CD4-positive, alpha-beta T cell treated with Interleukin-17A for 1 hour (primary cell): ENCODE measurements around the gene MT1H.
A peak's percentile ranks its signal among the peaks of the same experiment; 100 is the strongest.

Experiments used
- DNase-seq: peaks from one replicate; pipeline ENCODE4 v3.0.0-alpha.2; 2020

The MT1H gene

DNA sequence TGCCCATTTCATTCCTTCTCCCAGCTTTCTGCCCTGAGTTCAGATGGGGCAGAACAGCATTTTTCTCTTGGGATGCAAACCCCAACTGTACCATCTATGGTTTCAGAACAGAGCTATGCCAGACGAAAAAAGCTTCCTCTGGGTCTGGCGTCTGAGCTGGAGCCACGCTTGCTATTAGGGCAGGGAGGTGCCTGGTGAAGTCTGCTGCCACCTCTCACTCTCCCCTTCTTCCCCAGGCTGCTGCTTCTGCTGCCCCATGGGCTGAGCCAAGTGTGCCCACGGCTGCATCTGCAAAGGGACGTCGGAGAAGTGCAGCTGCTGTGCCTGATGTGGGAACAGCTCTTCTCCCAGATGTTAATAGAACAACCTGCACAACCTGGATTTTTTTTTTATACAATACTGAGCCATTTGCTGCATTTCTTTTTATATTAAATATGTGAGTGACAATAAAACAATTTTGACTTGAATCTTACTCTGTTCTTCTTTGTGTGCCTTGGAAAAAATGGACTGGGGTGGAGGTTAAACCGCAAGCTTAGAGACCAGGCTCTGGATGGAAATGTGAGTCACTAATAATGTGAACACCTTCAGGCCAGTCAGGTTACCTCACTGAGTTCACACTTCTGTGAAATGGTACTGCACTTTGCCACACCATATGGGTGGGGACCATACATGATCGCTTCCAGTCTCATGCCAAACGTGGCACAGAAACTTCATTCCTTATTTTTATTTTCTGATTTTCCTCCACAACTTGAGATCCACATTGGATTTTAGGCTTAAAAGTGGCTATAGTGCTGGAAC is 32.8 kb upstream of the MT1H start:
- no peak for DNase-seq

DNA sequence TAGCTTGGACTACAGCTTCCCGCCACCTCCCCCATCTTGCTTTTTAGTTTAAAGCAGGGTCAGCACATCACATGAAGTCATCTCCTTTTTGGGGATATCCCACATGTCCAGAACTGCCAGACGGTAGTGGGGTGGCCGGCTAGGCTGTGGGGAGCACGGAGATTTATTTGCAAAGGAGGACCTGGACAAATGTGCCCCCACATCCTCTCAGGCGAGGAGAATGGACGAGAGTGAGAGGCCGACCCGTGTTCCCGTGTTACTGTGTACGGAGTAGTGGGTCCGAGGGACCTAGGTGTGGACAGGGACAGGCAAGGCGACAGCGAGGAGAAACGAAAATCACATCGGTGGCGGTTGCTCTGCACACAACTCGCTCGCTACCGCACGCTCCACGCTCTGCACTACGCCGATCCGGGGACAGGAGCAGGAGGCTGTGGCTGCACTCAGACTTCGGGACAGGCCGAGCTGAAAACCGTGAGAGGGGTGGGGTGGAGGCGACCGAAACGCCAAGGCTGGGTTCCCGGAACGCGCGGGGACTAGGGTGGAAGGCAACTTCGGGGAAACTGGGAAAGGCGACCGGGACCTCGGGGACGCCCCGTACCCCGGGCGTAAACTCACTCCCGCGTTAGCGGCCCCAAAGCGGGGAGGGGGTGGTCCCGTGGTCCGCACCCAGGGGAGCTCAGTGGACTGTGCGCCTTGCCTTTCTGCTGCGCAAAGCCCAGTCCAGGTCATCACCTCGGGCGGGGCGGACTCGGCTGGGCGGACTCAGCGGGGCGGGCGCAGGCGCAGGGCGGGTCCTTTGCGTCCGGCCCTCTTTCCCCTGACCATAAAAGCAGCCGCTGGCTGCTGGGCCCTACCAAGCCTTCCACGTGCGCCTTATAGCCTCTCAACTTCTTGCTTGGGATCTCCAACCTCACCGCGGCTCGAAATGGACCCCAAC is 31.5 kb upstream of the MT1H start, which contains the start of gene MT1A:
Gene MT1A, plus strand, starts transcription at position 853 of the 937 bp plus-strand sequence. Its CDS starts 73 bp downstream, at position 926.
- DNase-seq = no peak

DNA sequence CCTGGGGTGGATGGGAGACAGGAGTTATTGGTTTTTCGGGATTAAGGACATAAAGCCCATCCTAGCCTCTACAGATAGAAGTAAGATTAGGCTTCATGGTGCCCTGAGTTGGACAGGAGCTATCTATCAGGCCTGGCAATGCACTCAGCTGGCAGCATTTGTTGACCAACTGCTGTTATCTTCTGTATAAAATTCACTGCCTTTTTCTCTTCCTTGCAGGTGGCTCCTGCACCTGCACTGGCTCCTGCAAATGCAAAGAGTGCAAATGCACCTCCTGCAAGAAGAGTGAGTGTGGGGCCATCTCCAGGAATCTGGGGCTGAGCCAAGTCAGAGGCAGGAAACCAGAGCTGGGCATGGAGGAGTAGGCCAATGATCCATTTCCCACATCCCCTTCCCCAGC is 30.6 kb upstream of the MT1H start:
- no peak for DNase-seq

DNA sequence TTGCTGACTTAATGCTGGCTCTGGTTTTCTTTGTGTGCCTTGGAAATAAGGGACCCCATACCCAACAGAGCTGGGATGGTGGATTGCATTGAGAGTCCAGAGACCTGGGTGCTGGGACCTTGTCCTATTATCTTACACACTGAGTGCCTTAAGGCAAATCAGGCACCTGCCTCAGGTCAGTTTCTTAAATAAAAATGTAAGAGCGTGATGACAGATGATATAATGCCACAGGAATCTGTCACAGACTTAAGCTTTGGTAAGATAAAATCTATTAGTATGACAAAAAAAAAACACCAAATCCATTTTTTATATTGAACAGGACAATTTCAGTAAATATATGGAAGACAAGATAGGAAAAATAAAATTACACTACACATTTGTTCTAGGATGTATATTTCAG is 29.5 kb upstream of the MT1H start:
- no peak for DNase-seq

DNA sequence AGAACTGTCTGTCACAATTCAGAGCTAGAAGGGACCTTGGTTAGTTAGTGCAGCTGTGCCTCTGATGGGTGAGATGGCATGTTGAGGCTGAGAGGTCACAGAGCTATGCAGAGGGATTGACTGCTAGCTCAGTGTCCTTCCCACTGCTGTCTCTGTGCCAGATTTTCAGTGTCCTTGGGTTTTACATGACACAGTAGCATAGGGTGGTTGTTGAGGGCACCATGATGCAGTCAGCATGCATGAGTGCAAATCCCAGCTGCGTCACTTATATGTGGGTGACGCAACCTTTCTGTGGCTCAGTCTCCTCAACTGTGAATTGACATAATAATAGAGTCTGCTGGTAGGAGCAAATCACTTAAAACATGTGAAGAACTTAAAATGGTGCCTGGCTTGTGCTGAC is 28.4 kb upstream of the MT1H start:
- no peak for DNase-seq

DNA sequence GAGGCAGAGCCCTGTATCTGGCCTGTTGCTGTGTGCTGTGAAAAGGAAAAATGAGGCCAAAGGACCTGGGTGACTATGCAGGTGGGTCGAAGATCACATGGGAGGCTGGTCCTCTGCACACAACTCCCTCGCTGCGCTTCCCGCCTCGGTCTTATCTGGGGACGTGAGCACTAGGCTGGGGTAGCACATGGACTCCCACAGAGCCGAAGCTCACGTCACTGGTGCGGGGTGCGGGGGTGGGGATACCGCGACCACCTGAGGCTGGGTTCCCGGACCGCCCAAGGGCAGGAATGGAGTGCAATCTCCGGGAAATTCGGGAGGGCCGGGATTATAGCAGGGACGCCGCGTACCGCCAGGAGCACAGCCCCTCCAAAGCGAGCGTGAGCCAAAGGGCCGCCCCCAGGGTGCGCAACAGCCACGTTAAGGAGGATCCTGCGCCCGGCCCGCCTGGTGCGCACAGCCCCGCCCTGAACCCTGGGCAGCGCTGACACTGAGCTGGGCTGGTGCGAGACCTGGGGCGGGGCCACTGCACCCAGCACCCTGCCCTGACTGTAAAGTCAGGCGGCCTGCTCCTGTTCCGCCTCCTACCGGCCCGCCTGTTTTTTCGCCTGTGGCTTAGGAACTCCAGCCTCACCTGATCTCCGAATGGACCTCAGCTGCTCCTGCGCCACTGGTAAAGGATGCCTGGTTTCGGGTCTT is 26.4 kb upstream of the MT1H start:
- peak; percentile 81 for DNase-seq

DNA sequence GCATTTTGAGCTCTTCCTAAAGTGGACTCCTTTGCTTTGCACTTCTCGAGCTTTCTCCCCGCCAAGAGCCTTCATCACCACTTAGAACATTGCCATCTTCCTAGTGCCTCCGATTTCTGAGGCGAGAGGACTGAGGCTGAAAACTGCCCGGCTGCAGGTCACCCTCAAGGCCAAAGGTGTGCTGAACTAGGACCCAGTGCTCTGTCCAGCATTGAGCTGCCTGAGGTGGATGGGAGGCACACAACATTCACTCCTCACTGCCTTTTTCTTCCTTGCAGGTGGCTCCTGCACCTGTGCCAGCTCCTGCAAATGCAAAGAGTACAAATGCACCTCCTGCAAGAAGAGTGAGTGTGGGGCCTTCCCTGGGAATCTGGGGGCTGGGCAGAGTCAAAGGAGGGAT is 25.8 kb upstream of the MT1H start:
- no peak for DNase-seq

DNA sequence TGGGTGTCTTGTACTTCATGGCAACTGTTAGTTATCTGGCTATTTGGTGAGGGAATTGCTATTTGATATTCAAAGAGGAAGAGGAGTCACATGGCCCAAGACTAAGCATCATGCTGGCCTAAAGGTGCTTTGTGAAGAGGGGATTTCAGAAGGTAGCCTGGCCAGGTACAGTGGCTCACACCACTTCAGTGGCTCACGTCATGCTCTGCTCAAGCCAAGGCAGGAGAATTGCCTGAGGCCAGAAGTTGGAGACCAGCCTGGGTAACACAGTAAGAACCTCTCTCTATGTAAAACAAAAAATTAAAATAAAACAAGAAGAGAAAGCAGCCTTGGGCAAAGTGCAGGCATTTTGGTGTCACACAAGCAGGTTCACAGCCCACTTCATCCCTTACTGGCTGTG is 24.3 kb upstream of the MT1H start:
- no peak for DNase-seq

DNA sequence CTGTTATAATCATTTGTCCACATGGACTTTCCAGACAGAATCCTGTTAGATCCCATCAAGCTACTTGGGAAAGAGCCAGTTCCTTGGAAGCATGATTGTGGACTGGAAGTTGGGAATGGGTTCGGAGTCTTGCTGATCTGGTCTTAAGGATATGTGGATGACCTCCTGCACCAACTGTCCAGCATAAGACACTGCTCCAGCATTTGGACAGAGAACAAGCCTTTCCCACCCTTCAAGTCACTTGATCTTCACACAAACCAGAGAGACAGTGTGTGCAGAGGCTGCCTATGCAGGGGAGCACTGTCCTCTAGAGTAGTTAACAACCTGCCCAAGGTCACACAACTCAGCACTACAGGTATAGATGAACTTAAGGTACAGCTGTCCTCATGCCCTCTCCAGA is 23.8 kb upstream of the MT1H start:
- DNase-seq = no peak

DNA sequence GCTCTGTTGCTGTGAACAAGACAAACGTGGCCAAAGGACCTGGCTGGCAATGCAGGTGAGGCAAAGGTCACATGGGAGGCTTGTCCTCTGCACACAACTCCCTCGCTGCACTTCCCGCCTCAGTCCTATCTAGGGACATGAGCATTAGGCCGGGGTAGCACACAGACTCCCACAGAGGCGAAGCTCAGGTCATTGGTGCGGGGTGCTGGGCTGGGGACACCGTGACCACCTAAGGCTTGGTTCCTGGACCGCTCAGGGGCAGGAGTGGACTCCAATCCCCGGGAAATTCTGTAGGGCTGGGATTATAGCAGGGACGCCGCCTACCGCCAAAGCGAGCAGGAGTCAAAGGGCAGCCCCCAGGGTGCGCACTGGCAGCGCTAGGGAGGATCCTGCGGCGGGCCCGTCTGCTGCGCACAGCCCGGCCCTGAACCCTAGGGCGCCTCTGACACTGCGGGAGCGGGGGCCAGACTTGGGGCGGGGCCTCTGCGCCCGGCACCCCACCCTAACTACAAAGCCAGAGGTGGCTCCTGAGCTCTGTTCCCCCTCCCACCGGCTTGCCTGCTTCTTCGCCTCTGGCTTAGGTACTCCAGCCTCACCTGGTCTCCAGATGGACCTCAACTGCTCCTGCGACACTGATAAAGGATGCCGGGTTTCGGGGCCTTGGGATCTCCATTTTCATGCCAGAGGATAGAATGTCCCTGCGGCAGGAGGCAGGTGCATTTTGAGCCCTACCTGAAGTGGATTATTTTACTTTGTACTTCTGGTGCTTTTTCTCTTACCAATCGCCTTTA is 21.8 kb upstream of the MT1H start:
- DNase-seq = no peak

DNA sequence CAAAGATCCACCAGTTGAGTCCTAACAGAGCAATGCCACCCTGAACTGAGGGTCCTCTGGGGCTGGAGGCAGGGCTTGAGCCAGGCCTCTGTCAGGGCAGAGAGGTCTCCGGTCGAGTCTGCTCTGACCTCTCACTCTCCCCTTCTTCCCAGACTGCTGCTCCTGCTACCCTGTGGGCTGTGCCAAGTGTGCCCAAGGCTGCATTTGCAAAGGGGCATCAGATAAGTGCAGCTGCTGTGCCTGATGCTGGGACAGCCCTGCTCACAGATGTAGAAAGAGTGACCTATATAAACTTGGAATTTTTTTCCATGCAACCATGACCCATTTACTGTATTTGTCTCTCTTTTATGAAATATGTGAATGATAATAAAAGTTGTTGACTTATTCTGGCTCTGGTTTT is 20.3 kb upstream of the MT1H start:
- DNase-seq = no peak

DNA sequence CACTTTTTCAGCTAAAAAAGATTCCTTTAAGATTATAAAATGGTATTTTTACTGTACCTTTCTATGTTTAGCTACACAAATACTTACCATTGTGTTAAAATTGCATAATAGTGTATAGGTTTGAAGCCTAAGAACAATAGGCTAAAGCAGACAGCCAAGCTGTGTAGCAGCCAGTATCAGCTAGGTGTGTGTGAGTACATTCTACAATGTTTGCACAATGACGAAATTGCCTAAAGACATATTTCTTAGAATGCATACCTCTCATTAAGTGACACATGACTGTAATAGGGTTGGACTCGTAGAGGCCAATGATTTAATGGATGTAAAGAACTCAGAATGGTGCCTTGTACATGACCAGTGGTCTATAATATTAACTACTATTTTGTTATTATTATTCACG is 19.8 kb upstream of the MT1H start:
- DNase-seq = no peak

DNA sequence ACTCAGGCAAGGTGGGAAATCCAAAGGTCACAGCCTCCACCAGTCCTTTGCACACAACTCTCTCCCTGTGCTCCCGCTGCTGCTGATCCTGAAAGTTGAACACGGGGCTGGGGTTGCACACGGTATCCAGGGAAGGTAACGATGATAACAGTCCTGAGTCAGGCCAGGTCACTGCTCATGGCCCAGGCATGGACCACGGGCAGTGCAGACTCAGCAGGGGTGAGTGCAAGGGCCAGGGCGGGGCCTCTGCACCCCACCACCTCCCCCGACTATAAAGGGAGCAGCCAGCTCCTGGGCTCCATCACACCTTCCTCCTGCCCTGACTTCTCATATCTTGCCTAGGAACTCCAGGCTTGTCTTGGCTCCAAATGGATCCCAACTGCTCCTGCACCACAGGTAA is 18.0 kb upstream of the MT1H start, which contains the start of gene MT1B:
Gene MT1B, plus strand, starts transcription at position 301 of the 400 bp plus-strand sequence. Its CDS starts 68 bp downstream, at position 369.
- DNase-seq = no peak

DNA sequence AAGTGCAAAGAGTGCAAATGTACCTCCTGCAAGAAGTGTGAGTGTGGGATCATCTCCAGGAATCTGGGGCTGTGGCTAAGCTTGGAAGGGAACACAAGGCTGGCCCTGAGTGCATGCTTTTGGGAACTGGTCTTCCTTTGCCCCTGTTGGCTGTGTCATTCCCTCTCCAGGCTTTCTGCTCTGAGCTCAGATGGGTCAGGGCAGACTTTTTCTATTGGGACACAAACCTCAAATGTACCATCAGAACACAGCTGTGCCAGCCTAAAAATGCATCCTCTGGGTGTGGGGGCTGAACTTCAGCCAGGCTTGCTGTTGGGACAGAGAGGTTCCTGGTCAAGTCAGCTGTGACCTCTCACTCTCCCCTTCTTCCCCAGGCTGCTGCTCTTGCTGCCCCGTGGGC is 17.0 kb upstream of the MT1H start:
- no peak for DNase-seq

DNA sequence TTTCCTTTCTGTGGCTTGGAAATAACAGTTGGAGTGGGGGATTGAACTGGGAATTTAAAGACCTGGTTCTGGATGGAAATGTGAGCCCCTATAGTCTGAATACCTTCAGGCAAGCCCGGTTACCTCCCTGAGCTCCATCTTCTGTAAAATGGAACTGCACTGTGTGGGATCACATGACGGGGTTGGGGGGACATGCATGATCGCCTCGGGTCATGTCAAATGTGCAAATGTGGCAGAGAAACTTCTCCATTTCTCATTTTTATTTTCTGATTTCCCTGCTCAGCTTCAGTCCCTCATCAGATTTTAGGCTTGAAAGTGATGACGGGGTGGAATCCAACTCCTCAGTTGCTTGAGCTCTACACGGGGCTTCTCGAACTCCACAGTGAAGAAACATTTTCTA is 16.4 kb upstream of the MT1H start:
- DNase-seq = no peak

DNA sequence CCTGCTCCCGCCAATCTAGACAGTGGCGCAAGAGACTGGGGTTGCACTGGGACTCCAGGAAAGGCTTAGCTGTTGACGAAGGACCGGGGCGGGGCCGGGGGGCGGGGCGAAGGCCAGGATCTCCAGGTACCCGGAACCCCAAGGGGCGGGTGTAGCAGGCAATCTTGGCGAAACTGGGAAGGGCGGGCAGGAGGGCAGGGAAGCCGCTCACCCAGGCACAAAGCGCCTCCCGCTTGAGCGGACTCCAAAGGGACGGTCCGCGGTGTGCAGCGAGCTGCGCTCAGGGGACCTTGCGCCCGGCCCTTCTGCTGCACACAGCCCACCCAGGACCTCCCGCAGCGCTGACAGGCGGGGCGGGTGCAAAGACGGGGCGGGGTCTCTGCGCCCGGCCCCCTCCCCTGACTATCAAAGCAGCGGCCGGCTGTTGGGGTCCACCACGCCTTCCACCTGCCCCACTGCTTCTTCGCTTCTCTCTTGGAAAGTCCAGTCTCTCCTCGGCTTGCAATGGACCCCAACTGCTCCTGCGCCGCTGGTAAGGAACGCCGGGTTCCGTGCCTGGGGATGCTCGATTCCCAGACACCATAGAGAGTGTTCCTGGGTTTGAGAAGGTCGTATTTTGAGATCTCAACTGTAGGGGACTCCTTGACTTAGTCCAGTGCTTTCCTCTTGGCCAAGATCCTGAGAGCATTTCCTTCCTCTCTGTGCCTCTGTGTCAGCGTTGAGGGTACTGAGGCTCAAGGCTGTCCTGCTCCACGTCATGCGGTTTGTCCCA is 11.9 kb upstream of the MT1H start, which contains the start of gene MT1F:
Gene MT1F, plus strand, starts transcription at position 405 of the 772 bp plus-strand sequence. Its CDS starts 100 bp downstream, at position 505.
- DNase-seq = peak; percentile 74

DNA sequence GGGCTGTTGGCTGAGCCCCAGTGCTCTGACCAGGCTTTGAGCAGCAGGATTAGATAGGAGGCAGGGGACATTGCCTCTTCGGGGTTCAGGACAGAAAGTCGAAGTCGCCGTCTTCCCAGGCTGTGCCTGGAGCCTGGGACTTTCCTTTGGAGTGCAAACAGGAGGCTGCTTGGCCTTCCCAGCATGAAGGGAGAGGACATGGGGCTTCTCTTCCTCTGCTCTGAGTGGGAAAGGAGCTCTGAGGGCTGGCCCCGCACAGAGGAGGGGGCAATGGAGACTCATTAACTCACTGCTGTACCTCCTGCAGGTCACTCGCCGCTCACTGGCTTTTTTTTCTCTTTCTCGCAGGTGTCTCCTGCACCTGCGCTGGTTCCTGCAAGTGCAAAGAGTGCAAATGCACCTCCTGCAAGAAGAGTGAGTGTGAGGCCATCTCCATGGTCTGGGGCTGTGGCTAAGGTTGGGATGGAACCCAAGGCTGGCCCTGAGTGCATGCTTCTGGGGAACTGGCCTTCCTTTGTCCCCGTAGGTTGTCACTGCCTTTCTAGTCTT is 11.2 kb upstream of the MT1H start:
- no peak for DNase-seq

DNA sequence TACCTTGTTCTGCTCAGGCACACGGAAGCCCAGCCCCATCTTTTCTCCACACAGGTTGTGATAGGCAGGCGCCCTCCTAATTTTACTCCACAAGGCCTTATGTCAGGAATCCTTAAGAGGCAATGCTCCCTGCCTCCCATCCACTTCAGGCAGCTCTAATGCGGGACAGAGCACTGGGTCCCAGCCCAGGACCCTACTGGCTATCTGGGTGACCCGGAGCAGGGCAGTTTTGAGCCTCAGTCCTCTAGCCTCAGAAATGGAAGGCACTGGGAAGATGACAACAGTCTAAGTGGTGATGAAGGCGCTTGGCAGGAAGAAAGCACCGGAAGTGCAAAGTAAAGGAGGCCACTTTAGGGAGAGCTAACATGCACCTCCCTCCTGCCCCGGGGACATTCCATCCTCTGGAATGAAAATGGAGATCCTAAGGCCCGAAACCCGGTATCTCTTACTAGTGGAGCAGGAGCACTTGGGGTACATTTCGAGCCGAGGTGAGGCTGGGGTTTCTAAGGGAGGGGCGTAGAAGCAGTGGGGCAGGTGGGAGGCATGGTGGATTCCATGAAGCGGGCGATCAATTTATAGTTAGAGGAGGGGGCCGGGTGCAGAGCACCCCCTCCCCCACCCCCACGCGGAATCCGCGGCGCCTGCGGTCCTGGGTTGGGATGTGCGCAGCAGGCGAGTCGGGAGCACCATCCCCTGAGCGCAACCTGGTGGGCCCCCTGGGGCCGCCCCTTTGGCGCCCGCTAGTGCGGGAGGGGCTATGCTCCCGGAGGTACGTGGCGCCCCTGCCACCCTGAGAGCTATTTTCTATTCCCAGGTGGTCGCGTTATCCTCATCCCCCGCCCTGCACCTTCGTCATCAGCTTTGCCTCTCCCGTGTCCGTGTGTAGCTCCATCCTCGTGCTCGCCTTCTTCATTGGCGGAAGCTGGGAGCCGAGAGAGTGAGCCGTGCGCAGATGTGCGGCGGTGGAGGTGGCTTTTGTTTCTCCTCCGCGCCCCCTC is 7.0 kb upstream of the MT1H start:
- peak; percentile 28 for DNase-seq

DNA sequence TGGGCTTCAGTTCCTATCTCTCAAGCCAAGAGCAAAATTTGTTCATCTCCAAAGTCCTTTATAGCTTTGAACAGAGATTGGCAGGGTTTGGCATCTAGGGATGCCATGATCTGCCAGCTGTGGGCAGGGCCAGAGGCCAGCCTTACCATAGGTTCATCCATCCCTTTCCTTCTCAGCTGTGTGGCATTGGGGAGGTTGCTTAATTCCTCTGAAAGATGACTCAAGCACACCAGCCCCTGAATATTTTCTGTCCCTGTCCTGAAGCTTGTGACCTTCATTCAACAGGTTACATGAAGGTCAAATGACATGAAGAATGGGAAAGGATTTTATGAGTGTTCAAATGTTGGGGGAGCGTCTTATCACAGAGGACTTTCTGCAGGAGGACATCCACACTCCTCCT is 5.1 kb upstream of the MT1H start:
- DNase-seq = no peak
